Embryonic facial prominence (tissue), 1 donor: ENCODE results near the gene ARL5A.
"Not testable (repeated sequence)": the region's sequence is repeated elsewhere in the genome, so short reads cannot be mapped to it uniquely, and the experiment has no call there.

ENCODE experiments used
- DNase-seq: peaks from one replicate; pipeline ENCODE4 v3.0.0-alpha.2; 2016; ENCODE audit errors: extremely low spot score

ARL5A gene

DNA sequence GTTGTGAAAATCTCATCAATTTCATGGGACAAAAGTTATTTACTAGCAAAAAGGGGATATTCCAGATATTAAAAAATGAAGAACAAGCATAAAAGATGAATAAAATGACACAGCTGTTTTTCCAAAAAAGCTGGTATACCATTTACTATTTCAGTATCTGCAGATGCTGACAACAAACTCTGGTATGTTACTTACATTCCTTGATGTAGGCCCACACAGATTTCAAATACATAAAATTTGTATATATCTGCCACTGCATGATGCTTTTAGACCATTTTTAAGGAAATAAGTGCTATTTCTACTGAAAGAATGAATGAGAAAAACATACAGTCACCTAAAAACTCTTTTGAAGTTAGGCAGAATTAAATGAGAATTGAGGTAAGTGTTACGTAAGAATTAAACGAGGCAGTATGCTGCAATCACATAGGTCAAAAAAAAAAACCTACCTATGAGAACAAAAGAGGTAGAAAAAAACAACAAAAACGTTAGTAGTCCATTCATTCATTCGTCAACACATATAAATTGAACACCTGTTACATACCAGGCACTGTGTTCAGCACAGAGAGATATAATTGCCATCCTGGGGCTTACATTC, 32.5 kb downstream of the ARL5A start:
- no peak for DNase-seq

GRCh38 chr2:151794422-151794821, 33.8 kb downstream of the ARL5A start:
- not testable (repeated sequence) for DNase-seq

- DNase-seq = no peak
Observed at GRCh38 chr2:151793123-151793522, 35.1 kb downstream of the ARL5A start.

DNA sequence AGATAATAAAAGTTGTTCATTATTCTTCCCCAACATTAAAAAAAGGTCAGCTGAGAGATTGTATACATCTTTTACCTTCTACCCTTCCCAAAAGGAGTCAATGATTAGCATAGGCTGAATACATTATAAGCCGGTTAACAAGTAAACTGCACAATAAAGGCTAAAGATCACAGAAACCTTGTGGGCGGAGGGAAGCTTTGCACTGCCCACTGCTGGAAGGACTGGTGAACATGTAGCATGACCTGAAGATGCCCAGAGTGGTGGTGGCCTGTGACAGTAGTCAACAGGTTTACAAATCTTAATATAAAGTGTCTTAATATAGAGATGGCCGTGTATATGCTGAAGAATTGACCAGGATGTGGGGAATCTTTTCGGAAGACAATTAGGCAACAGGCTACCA, 35.6 kb downstream of the ARL5A start:
- DNase-seq = no peak

DNA sequence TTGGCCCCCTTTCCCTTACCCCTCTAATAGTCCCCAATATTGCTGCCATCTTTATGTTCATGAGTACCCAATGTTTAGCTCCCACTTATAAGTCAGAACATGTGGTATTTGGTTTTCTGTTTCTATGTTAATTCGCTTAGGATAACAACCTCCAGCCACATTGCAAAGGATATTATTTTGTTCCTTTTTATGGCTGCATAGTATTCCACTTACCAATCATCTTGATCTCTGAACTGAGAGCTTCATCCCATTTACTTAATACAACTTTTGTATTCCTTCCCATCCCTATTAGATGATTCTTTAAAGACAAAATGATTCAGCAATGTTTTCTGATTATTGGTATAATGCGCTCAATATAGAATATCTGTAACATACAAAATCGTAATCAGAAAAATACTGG, 36.7 kb downstream of the ARL5A start:
- DNase-seq = no peak

DNA sequence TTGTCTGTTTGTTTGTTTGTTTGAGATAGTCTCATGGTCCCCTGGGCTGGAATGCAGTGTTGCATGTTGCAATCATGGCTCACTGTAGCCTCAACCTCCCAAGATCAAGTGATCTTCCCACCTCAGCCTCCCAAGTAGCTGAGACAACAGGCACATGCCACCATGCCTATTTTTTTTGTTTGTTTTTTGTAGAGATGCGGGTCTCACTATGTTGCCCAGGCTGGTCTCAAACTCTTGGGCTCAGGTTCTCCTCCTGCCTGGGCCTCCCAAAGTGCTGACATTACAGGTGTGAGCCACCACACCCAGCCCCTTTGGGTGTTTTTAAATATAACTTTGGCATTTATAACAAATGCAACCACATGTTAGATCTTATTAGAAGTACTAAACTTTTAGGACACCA, 37.5 kb downstream of the ARL5A start:
- no peak for DNase-seq

DNA sequence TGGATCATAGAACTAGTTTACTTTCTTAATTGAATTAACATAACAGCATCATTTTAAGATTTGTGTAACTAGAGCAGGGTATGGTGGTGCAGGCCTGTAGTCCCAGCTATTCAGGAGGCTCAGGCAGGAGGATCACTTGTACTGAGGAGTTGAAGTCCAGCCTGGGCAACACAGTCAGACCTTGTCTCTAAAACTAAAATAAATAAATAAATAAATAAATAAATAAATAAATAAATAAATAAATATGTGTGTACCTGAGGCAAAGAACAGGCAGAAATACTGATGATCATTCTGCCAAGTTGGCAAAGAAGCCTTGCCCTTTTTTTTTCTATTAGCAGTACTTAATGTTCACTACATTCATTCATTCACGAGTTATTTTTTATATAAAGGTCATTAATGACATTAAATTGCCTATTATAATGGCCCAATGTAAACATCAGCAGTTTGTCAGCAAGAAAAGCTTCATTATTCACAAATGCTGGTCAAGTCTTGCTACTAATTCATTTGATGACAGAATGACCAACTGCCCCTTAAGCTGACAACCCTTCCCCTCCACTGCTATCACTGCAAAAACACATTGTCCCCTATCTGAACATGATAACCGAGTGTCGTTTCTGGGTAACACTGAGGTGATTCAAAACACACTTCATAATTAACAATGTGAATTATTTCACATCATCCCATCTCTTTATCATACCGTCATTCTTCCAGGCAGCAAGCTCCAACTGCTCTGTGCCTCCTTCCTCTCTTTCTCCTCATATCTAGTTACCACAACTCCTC, 39.0 kb downstream of the ARL5A start:
- no peak for DNase-seq

DNA sequence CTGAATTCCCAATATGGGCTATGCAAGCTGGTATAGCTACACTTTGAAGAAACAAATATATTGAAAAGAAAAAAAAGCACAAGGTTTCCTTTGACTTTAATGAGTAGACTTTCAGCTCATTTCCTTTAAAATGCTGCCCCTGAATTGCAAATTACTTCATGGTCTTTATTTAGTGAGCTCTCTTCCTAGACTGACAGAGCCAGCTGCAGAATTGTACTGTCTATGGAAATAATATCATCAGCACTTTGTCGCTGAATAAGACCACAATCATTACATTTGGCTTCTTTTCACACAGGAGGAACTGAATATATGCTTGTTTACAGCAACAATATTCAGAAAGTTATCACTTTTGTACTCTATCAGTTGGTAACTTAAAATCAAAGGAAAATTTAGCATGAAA, 41.7 kb downstream of the ARL5A start:
- DNase-seq = no peak

DNA sequence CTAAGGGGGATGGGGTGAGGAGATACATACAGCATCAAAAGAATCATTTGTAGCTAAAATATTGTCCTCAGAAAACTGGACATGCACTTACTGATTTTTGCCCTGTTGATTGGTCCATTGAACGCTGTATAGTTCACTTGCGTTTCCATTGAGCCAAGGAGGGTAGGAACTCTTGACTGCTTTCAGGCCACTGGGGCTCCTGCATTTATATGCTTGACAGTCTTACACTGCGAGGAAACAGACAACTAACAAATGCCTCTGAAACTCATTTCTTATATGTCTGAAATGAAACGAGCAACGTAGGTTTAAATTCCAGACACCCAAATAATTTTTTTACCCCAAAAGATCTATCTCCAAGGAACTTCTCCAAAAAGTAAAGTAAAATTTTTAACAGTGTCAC, 42.1 kb downstream of the ARL5A start:
- DNase-seq = no peak

- no peak for DNase-seq
Observed at GRCh38 chr2:151783133-151783520, 45.1 kb downstream of the ARL5A start.

DNA sequence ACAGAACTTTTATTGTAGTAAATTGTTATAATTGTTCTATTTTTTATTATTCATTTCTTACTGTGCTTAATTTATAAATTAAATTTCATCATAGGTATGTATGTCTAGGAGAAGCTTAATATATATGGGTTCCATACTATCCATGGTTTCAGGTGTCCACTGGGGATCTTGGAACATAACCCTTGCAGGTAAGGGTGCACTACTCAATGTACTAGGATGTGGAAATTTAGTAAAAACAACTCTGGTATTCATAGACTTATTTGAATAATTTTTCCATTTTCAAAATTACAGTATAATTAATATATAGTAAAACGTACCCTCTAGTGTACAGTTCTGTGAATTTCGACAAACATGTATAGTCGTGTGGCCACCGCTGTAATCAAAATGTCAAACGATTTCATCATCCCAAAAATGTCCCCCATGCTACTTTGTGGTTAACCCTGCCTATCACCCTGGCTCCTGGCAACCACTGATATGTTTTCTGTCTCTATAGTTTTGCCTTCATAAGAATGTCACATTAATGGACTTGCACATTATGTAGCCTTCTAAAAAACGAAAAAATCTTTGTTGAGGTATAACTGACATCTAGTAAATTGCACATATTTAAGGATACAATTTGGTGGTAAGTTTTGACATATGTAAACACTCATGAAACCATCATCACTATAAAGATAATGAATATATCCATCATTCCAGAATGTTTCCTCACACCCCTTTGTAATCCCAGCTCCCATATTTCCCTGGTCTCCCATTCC, 45.7 kb downstream of the ARL5A start:
- DNase-seq = no peak

DNA sequence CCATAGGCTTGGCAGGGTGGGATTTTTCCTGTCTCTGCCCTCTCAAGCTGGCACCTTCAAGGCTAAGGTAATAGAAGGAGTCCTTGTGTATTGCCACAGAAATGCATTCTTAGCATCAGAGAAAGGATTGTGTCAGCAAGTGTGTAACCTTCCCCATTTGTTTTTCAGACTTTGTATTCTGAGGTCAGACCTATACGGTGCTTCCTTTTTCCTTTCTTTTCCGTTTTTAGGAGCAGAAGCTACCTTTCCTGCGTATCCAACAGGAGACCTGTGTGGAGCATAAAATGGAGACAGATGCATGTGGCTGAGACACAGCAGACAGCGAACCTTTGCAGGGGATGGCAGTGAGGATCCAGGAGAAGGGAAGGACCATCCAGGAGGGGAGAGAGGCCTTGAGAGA, 46.6 kb downstream of the ARL5A start:
- no peak for DNase-seq

- DNase-seq = no peak
Observed at GRCh38 chr2:151780938-151781337, 47.3 kb downstream of the ARL5A start.

DNA sequence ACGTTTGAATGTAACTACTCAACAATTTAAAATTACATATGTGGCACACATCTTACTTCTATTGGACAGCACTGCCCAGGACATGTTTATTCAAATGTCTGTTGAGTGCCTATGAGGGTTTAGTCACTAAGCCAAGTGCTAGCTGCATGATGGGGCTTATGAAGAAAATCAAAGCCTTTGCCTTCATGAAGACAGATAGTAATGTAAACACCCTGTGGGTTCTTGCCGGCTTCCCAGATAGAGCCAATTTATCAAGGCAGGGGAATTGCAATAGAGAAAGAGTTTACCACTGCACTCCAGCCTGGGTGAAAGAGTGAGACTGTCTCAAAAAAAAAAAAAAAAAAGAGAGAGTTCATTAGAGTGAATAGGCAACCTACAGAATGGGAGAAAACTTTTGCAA, 50.3 kb downstream of the ARL5A start:
- no peak for DNase-seq

GRCh38 chr2:151777487-151777886, 50.7 kb downstream of the ARL5A start:
- no peak for DNase-seq

DNA sequence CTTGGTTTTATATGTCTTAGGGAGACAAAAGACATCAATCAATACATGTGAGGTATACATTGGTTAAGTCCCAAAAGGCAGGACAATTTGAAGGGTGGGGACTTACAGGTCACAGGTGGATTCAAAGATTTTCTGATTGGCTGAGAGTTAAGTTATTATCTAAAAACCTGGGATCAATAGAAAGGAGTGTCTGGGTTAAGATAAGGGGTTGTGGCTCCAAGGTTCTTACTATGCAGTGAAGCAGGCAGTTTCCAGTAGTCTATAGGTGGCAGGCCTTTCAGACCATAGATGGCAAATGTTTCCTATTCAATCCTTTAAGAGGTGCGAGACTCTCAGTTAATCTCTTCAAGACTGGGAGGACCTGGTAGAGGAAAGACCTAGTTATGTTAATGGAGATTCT, 51.9 kb downstream of the ARL5A start:
- no peak for DNase-seq

GRCh38 chr2:151775057-151775740, 53.0 kb downstream of the ARL5A start:
- no peak for DNase-seq

DNA sequence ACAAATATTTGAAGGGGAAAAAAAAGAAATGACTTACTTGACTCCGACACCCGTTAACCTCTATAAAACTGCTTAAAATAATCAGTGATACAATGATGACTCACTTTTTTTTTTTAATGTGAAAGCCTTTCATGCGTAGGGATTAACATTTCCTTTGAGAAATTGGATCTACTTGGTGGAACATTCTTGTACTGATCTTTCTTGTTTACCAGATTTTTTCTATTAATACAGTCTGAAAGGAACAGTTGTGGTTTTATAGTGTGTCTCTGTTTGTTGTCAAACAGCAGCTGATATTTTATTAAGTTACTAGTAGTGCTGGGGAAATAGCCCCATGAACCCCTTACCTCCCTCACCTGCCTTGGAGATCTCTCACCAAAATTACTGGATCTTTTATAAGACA, 53.7 kb downstream of the ARL5A start:
- DNase-seq = no peak

GRCh38 chr2:151771599-151772358, 56.4 kb downstream of the ARL5A start:
- no peak for DNase-seq

DNA sequence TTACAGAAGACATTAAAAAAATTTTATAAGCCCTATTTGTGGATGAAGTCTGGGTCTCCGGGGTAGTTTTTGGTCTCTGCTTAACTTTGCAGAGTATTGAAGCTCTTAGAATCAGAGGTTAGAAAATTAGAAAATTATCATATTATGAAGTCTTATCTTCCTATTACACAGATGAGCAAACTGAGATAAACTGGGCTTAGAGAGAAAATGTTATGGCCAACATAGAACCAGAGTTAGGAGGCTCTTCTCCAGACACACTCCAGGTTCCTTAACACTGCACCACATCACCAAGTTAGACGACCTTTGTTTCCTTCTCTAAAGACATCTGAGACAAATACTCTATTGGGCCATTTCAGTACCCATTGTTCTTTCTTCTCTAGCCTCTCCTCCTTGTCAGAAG, 57.2 kb downstream of the ARL5A start:
- no peak for DNase-seq

- DNase-seq = no peak
Observed at GRCh38 chr2:151769606-151770005, 58.6 kb downstream of the ARL5A start.

GRCh38 chr2:151767536-151767935, 60.7 kb downstream of the ARL5A start:
- no peak for DNase-seq
